HepG2 (cell line): ENCODE results near the gene MAT2A. TPM values are rescaled to one million over a fixed set of nuclear protein-coding genes. Genes with fewer than 3 reads are reported as not detected.

Experiments used
- ADNP ChIP-seq: sonication (generic); formaldehyde crosslinking; IDR thresholded peaks from 2 replicates; pipeline ENCODE4 v1.4.0; 2020; ENCODE audit warnings: missing genetic modification reagents
- ARNT ChIP-seq: fragments of 450-650 bp; IDR thresholded peaks from 2 replicates; pipeline ENCODE4 v1.6.1; 2017
- DDIT3 ChIP-seq: sonication (generic); formaldehyde crosslinking; IDR thresholded peaks from 2 replicates; pipeline ENCODE4 v1.4.0; 2020; ENCODE audit warnings: mild to moderate bottlenecking, missing genetic modification reagents
- FOXP4 ChIP-seq: sonication (generic); formaldehyde crosslinking; IDR thresholded peaks from 2 replicates; pipeline ENCODE4 v1.4.0; 2020; ENCODE audit warnings: missing genetic modification reagents
- GATAD2A ChIP-seq: IDR thresholded peaks from 2 replicates; pipeline ENCODE4 v1.6.1; 2016
- GLMP ChIP-seq: sonication (generic); formaldehyde crosslinking; IDR thresholded peaks from 2 replicates; pipeline ENCODE4 v1.9.0; 2021; ENCODE audit warnings: missing genetic modification reagents, mild to moderate bottlenecking, borderline replicate concordance
- KAT2B ChIP-seq: fragments of 150-350 bp; IDR thresholded peaks from 2 replicates; pipeline ENCODE4 v1.6.1; 2014; ENCODE audit warnings: low read depth, low read length, borderline replicate concordance
- MAZ ChIP-seq, 2 experiments: sonication (generic) in 1 of 2; formaldehyde crosslinking in 1 of 2; IDR thresholded peaks; 2 replicates each; pipeline versions ENCODE4 v1.5.0 to v1.6.1; 2012 to 2020; ENCODE audit warnings: low read depth in 2 of 2, mild to moderate bottlenecking in 2 of 2, borderline replicate concordance in 1 of 2, improper control_type of control experiment in 1 of 2, low read length in 1 of 2, missing genetic modification reagents in 1 of 2, moderate library complexity in 1 of 2
- PHB2 ChIP-seq: fragments of 450-650 bp; IDR thresholded peaks from 2 replicates; pipeline ENCODE4 v1.6.1; 2018; ENCODE audit not compliant: partially characterized antibody
- SIX4 ChIP-seq: sonication (generic); formaldehyde crosslinking; IDR thresholded peaks from 2 replicates; pipeline ENCODE4 v1.4.0; 2020; ENCODE audit warnings: missing genetic modification reagents
- SRSF9 ChIP-seq: fragments of 200-400 bp; formaldehyde crosslinking; IDR thresholded peaks from 2 replicates; pipeline ENCODE4 v1.6.1; 2018; ENCODE audit warnings: borderline replicate concordance, mild to moderate bottlenecking, low read depth, low read length; ENCODE audit not compliant: insufficient read depth, poor library complexity, severe bottlenecking
- WIZ ChIP-seq: sonication (generic); formaldehyde crosslinking; IDR thresholded peaks from 2 replicates; pipeline ENCODE4 v1.5.1; 2020; ENCODE audit warnings: mild to moderate bottlenecking, missing genetic modification reagents
- ZNF17 ChIP-seq: sonication (generic); formaldehyde crosslinking; IDR thresholded peaks from 2 replicates; pipeline ENCODE4 v1.5.0; 2020; ENCODE audit warnings: mild to moderate bottlenecking, missing genetic modification reagents
- ZNF260 ChIP-seq: sonication (generic); formaldehyde crosslinking; IDR thresholded peaks from 2 replicates; pipeline ENCODE4 v1.4.0; 2020; ENCODE audit warnings: missing genetic modification reagents, low read depth, mild to moderate bottlenecking, borderline replicate concordance
- ZNF263 ChIP-seq: sonication (generic); formaldehyde crosslinking; IDR thresholded peaks from 2 replicates; pipeline ENCODE4 v1.4.0; 2020; ENCODE audit warnings: missing genetic modification reagents
- polyA plus RNA-seq, 8 experiments: library from polyadenylated mRNA; depleted of rRNA in 3 of 8; stranded (reverse) in 7 of 8; unstranded in 1 of 8; fragments of >200 nt; fragmentation: Illumina TruSeq in 4 of 8; extraction: Trizol in 4 of 8; gene quantifications; 2 replicates each; pipeline versions ENCODE4 v1.2.1 to v1.2.3, GENCODE V29; 2011 to 2016; ENCODE audit warnings: low read depth in 4 of 8, missing spikeins in 1 of 8, mixed read lengths in 1 of 8; ENCODE audit not compliant: insufficient read depth in 1 of 8
- total RNA-seq, 5 experiments: library from RNA; depleted of rRNA; stranded (reverse); fragments of >200 nt; fragmentation: Illumina TruSeq; extraction: Trizol; gene quantifications; 2 replicates each; pipeline ENCODE4 v1.2.3, GENCODE V29; 2016; ENCODE audit warnings: low read depth in 1 of 5
- TF ChIP-seq, protein P1 (sequence below): sonication (generic); formaldehyde crosslinking; IDR thresholded peaks from 2 replicates; pipeline ENCODE4 v1.4.0; 2020; ENCODE audit warnings: missing genetic modification reagents
- TF ChIP-seq, protein P2 (sequence below): IDR thresholded peaks from 2 replicates; pipeline ENCODE4 v1.6.1; 2016; ENCODE audit warnings: low read depth, missing genetic modification reagents, missing compliant biosample characterization

MAT2A gene
- total and polyA plus RNA-seq, 2 of the 13 experiments (the other 11 are each of a cell fraction or from before 2014, with no cell fraction given), result 155 to 331 TPM

- TF ChIP-seq SRSF9 (no peak), ADNP (CRISPR knock-in tag) (no peak), MAZ (IDR thresholded peaks at IDR 0.05; ENCODE audit: borderline replicate concordance, low read depth, low read length) (no peak), MAZ (CRISPR knock-in tag; IDR thresholded peaks at IDR 0.05; ENCODE audit: low read depth) (peak; percentile 39; the same call in 1 of the 2 replicates), PHB2 (no peak), FOXP4 (CRISPR knock-in tag) (0 out of 2 replicates have a peak, but pooled peaks have one; percentile 15), ZNF263 (no peak), ZNF17 (CRISPR knock-in tag) (no peak), WIZ (no peak), DDIT3 (CRISPR knock-in tag) (no peak), GLMP (CRISPR knock-in tag) (no peak), ZNF260 (CRISPR knock-in tag) (no peak), SIX4 (CRISPR knock-in tag) (0 out of 2 replicates have a peak, but pooled peaks have one; percentile 12), KAT2B (no peak), GATAD2A (CRISPR knock-in tag) (peak; percentile 72), ARNT (no peak)
- TF ChIP-seq, protein P1, sequence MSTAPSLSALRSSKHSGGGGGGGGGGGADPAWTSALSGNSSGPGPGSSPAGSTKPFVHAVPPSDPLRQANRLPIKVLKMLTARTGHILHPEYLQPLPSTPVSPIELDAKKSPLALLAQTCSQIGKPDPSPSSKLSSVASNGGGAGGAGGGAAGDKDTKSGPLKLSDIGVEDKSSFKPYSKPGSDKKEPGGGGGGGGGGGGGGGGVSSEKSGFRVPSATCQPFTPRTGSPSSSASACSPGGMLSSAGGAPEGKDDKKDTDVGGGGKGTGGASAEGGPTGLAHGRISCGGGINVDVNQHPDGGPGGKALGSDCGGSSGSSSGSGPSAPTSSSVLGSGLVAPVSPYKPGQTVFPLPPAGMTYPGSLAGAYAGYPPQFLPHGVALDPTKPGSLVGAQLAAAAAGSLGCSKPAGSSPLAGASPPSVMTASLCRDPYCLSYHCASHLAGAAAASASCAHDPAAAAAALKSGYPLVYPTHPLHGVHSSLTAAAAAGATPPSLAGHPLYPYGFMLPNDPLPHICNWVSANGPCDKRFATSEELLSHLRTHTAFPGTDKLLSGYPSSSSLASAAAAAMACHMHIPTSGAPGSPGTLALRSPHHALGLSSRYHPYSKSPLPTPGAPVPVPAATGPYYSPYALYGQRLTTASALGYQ (CRISPR knock-in tag), result no peak
- TF ChIP-seq, protein P2, sequence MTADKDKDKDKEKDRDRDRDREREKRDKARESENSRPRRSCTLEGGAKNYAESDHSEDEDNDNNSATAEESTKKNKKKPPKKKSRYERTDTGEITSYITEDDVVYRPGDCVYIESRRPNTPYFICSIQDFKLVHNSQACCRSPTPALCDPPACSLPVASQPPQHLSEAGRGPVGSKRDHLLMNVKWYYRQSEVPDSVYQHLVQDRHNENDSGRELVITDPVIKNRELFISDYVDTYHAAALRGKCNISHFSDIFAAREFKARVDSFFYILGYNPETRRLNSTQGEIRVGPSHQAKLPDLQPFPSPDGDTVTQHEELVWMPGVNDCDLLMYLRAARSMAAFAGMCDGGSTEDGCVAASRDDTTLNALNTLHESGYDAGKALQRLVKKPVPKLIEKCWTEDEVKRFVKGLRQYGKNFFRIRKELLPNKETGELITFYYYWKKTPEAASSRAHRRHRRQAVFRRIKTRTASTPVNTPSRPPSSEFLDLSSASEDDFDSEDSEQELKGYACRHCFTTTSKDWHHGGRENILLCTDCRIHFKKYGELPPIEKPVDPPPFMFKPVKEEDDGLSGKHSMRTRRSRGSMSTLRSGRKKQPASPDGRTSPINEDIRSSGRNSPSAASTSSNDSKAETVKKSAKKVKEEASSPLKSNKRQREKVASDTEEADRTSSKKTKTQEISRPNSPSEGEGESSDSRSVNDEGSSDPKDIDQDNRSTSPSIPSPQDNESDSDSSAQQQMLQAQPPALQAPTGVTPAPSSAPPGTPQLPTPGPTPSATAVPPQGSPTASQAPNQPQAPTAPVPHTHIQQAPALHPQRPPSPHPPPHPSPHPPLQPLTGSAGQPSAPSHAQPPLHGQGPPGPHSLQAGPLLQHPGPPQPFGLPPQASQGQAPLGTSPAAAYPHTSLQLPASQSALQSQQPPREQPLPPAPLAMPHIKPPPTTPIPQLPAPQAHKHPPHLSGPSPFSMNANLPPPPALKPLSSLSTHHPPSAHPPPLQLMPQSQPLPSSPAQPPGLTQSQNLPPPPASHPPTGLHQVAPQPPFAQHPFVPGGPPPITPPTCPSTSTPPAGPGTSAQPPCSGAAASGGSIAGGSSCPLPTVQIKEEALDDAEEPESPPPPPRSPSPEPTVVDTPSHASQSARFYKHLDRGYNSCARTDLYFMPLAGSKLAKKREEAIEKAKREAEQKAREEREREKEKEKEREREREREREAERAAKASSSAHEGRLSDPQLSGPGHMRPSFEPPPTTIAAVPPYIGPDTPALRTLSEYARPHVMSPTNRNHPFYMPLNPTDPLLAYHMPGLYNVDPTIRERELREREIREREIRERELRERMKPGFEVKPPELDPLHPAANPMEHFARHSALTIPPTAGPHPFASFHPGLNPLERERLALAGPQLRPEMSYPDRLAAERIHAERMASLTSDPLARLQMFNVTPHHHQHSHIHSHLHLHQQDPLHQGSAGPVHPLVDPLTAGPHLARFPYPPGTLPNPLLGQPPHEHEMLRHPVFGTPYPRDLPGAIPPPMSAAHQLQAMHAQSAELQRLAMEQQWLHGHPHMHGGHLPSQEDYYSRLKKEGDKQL (CRISPR knock-in tag), result no peak
Observed at GRCh38 chr2:85551698-85552678, 13.0 kb downstream of the MAT2A start (continued).
